ENCODE data around the gene PRDM16.

PRDM16 gene

DNA sequence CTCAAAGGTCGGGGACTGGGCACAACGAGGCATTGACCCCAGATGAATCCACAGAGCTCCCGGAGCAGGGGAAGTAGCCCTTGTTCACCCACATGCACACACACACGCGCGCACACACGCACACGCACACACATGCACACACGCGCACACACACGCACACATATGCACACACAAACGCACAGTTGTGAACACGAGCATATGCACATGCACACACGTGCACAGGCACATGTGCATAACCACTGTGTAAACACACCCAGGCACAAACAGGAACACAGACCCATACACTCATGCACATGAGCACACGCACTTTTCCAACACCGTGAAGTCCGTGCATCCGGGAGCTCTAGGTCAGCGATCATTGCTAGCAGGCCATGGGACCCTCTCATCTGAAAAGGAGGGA is 208.6 kb downstream of the PRDM16 start:
- Histone ChIP-seq H3K79me2 (ENCODE audit: insufficient read depth, low read length) (no peaks in the 10 kb centered on the region), H2AFZ (ENCODE audit: low read depth, low read length) (no peak overlapping the region), H3K9me3 (ENCODE audit: insufficient read depth, low read length, severe bottlenecking) (no peaks in the 10 kb centered on the region), H3K4me1 (ENCODE audit: insufficient read depth, low read length) (no peaks in the 10 kb centered on the region), H3K27ac (ENCODE audit: low read length) (no peak overlapping the region), H3K36me3 (ENCODE audit: insufficient read depth, low read length) (no peaks in the 10 kb centered on the region), H3K9ac (ENCODE audit: low read depth, low read length) (no peak overlapping the region), H4K20me1 (ENCODE audit: insufficient read depth, low read length) (peaks cover 3% of the 10 kb centered on the region; the same call in 1 of the 2 replicates), H3K27me3 (ENCODE audit: insufficient read depth, low read length, poor library complexity) (no peaks in the 10 kb centered on the region), H3K4me3 (ENCODE audit: low read depth in 1 of 2, low read length in 2 of 2) (no peak overlapping the region), H3K4me2 (ENCODE audit: insufficient read depth, low read length) (no peak overlapping the region)
- DNase-seq = no peak
- TF ChIP-seq CTCF (IDR thresholded peaks at IDR 0.05; ENCODE audit: borderline replicate concordance, extremely low read depth, low read length, poor library complexity, severe bottlenecking) (no peak), EZH2 (IDR thresholded peaks at IDR 0.05; ENCODE audit: borderline replicate concordance, low read depth, low read length, severe bottlenecking) (no peak)
- ATAC-seq (ENCODE audit: insufficient read depth, low read depth) = no peak

GRCh38 chr1:3278416-3279181 is 209.6 kb downstream of the PRDM16 start:
- H2AFZ ChIP-seq (ENCODE audit: low read depth, low read length) = no peak overlapping the region
- H4K20me1 ChIP-seq (ENCODE audit: insufficient read depth, low read length) = peaks cover 3% of the 10 kb centered on the region; the same call in 1 of the 2 replicates
- no peaks in the 10 kb centered on the region for H3K79me2 ChIP-seq (ENCODE audit: insufficient read depth, low read length)
- no peaks in the 10 kb centered on the region for H3K27me3 ChIP-seq (ENCODE audit: insufficient read depth, low read length, poor library complexity)
- DNase-seq (no peak), ATAC-seq (ENCODE audit: insufficient read depth, low read depth) (no peak)
- H3K9ac ChIP-seq (ENCODE audit: low read depth, low read length) = no peak overlapping the region
- H3K4me2 ChIP-seq (ENCODE audit: insufficient read depth, low read length) = no peak overlapping the region
- no peaks in the 10 kb centered on the region for H3K9me3 ChIP-seq (ENCODE audit: insufficient read depth, low read length, severe bottlenecking)
- H3K36me3 ChIP-seq (ENCODE audit: insufficient read depth, low read length) = no peaks in the 10 kb centered on the region
- TF ChIP-seq CTCF (IDR thresholded peaks at IDR 0.05; ENCODE audit: borderline replicate concordance, extremely low read depth, low read length, poor library complexity, severe bottlenecking) (no peak), EZH2 (IDR thresholded peaks at IDR 0.05; ENCODE audit: borderline replicate concordance, low read depth, low read length, severe bottlenecking) (no peak)
- H3K4me1 ChIP-seq (ENCODE audit: insufficient read depth, low read length) = no peaks in the 10 kb centered on the region
- H3K4me3 ChIP-seq (ENCODE audit: low read depth in 1 of 2, low read length in 2 of 2) = no peak overlapping the region
- H3K27ac ChIP-seq (ENCODE audit: low read length) = no peak overlapping the region

GRCh38 chr1:3279182-3279470 is 210.1 kb downstream of the PRDM16 start:
- Histone ChIP-seq H3K9me3 (ENCODE audit: insufficient read depth, low read length, severe bottlenecking) (no peaks in the 10 kb centered on the region), H4K20me1 (ENCODE audit: insufficient read depth, low read length) (peaks cover 3% of the 10 kb centered on the region; the same call in 1 of the 2 replicates), H3K79me2 (ENCODE audit: insufficient read depth, low read length) (no peaks in the 10 kb centered on the region), H3K27me3 (ENCODE audit: insufficient read depth, low read length, poor library complexity) (no peaks in the 10 kb centered on the region), H3K4me2 (ENCODE audit: insufficient read depth, low read length) (no peak overlapping the region), H3K36me3 (ENCODE audit: insufficient read depth, low read length) (no peaks in the 10 kb centered on the region), H3K4me1 (ENCODE audit: insufficient read depth, low read length) (no peaks in the 10 kb centered on the region), H3K4me3 (ENCODE audit: low read depth in 1 of 2, low read length in 2 of 2) (no peak overlapping the region), H3K27ac (ENCODE audit: low read length) (no peak overlapping the region), H3K9ac (ENCODE audit: low read depth, low read length) (no peak overlapping the region), H2AFZ (ENCODE audit: low read depth, low read length) (no peak overlapping the region)
- TF ChIP-seq EZH2 (IDR thresholded peaks at IDR 0.05; ENCODE audit: borderline replicate concordance, low read depth, low read length, severe bottlenecking) = no peak
- no peak for TF ChIP-seq CTCF (IDR thresholded peaks at IDR 0.05; ENCODE audit: borderline replicate concordance, extremely low read depth, low read length, poor library complexity, severe bottlenecking)
- no peak for DNase-seq
- ATAC-seq (ENCODE audit: insufficient read depth, low read depth) = no peak
